ENCODE measurements around the gene ERC1.

GRCh38 chr12:1418144-1418543 lies 427.1 kb downstream of the ERC1 start:
- TF ChIP-seq ZBTB9 (CRISPR knock-in tag; IDR thresholded peaks at IDR 0.05) = no peak
- TF ChIP-seq ZBTB40 (IDR thresholded peaks at IDR 0.05) = no peak
- no peak for TF ChIP-seq ZBTB40 (CRISPR knock-in tag; IDR thresholded peaks at IDR 0.05)
- TF ChIP-seq HDGF (IDR thresholded peaks at IDR 0.05) = no peak
- no peak for TF ChIP-seq CTCF (IDR thresholded peaks at IDR 0.05 in 2 of 3, conservative IDR thresholded peaks at IDR 0.05 in 1 of 3; ENCODE audit: insufficient read depth in 2 of 3, low read depth in 1 of 3, low read length in 3 of 3)
- no peak for TF ChIP-seq BHLHE40 (IDR thresholded peaks at IDR 0.05; ENCODE audit: low read length)
- TF ChIP-seq EZH2 (IDR thresholded peaks at IDR 0.05; ENCODE audit: borderline replicate concordance, low read depth, low read length) = no peak

Data from K562 (cell line).